ENCODE data around the gene PSMD5.
"Not testable (repeated sequence)": the region's sequence is repeated elsewhere in the genome, so short reads cannot be mapped to it uniquely, and the experiment has no call there.

The PSMD5 gene

GRCh38 chr9:120854596-120855327 lies 12.0 kb upstream of the PSMD5 start:
- FAIRE-seq = no peak

GRCh38 chr9:120853198-120853597 lies 10.5 kb upstream of the PSMD5 start:
- FAIRE-seq = no peak

GRCh38 chr9:120852240-120853010 lies 9.7 kb upstream of the PSMD5 start:
- no peak for FAIRE-seq

- FAIRE-seq = no peak
Measured at GRCh38 chr9:120851449-120851848, 8.7 kb upstream of the PSMD5 start.

GRCh38 chr9:120850315-120850714 lies 7.6 kb upstream of the PSMD5 start:
- FAIRE-seq = no peak

- FAIRE-seq = no peak
Measured at GRCh38 chr9:120846906-120847305, 4.2 kb upstream of the PSMD5 start.

GRCh38 chr9:120846251-120846889 lies 3.6 kb upstream of the PSMD5 start:
- FAIRE-seq = no peak

GRCh38 chr9:120845255-120845654 lies 2.5 kb upstream of the PSMD5 start:
- FAIRE-seq = no peak

GRCh38 chr9:120841930-120842684 lies 615 bp downstream of the PSMD5 start:
- no peak for FAIRE-seq

GRCh38 chr9:120839146-120839545 lies 3.6 kb downstream of the PSMD5 start:
- no peak for FAIRE-seq

- FAIRE-seq = no peak
Measured at GRCh38 chr9:120837921-120838320, 4.8 kb downstream of the PSMD5 start.

GRCh38 chr9:120833325-120833724 lies 9.4 kb downstream of the PSMD5 start:
- FAIRE-seq = no peak

- no peak for FAIRE-seq
Measured at GRCh38 chr9:120832807-120833206, 9.9 kb downstream of the PSMD5 start.

GRCh38 chr9:120830865-120831264 lies 11.9 kb downstream of the PSMD5 start:
- FAIRE-seq = no peak

- no peak for FAIRE-seq
Measured at GRCh38 chr9:120830151-120830550, 12.6 kb downstream of the PSMD5 start.

GRCh38 chr9:120829650-120830049 lies 13.1 kb downstream of the PSMD5 start:
- no peak for FAIRE-seq

GRCh38 chr9:120820095-120820494 lies 22.6 kb downstream of the PSMD5 start:
- no peak for FAIRE-seq

- FAIRE-seq = no peak
Measured at GRCh38 chr9:120818595-120818994, 24.1 kb downstream of the PSMD5 start.

- FAIRE-seq = no peak
Measured at GRCh38 chr9:120815075-120815474, 27.6 kb downstream of the PSMD5 start.

GRCh38 chr9:120808931-120809330 lies 33.8 kb downstream of the PSMD5 start:
- FAIRE-seq = no peak

- no peak for FAIRE-seq
Measured at GRCh38 chr9:120807607-120808379, 34.9 kb downstream of the PSMD5 start.

GRCh38 chr9:120804784-120805363 lies 37.8 kb downstream of the PSMD5 start:
- FAIRE-seq = not testable (repeated sequence)

Measured in colon (tissue), 2 donors.